Thyroid gland (tissue), 4 donors: ENCODE measurements around the gene HDAC5.

Experiments used
- POLR2A ChIP-seq, 2 donors: fragments of 450-650 bp; IDR thresholded peaks; one replicate each; pipeline ENCODE4 v1.6.1; 2017; ENCODE audit warnings: antibody characterized with exemption in 2 of 2, mild to moderate bottlenecking in 2 of 2, moderate library complexity in 1 of 2
- TF ChIP-seq, protein P1 (sequence below), 6 experiments: fragments of 200-600 bp in 3 of 6; fragments of 450-650 bp in 3 of 6; sonication (generic) in 3 of 6; IDR thresholded peaks; one replicate each; pipeline ENCODE4 v1.5.1; 2016 to 2019; ENCODE audit warnings: antibody characterized with exemption in 6 of 6, mild to moderate bottlenecking in 2 of 6, inconsistent platforms in 1 of 6, moderate library complexity in 1 of 6

DNA sequence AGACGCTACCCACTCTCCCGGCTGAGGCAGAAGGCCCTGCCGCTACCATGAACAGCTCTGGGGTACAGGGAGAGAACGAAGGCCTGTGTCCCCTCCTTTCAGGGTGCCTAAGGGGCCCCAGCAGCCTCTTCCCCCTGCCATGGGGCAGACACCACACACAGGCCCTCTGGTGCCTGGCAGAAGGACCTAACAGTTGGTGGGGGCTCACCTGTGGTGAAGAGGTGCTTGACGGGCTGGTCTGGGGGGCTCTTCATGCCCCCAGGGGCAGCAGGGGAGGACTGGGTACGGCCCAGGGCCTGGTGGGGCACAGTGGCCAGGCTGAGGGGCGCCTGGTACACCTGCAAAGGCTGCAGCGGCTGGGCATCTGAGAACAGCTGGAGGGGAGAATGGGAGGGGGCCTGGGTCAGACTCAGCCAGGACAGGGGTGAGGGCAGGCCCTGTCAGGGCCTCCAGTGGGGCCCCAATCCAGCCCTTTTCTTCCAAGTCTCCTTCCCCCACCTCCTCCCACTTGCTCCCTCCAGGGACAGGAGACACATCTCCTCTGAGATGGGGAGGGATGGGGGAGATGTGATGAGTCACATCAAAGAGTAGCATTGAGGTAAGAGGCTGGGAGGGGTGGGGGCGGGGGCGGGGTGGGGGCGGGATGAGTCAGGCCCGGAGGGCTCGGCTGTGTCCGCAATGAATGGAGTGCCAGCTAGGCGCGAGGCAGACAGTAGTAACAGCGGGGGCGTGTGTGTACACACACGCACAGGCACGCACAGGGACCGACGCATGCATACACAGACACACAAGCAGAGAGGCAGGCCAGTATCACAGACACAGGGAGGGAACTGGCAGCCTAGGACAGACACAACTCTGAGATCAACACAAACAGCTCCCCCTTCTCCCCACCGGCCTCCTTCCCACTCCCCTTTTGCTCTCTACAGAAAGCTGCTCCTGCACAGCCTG, 36.8 kb downstream of the HDAC5 start:
- TF ChIP-seq POLR2A (IDR thresholded peaks at IDR 0.05): no peak
- TF ChIP-seq, protein P1, sequence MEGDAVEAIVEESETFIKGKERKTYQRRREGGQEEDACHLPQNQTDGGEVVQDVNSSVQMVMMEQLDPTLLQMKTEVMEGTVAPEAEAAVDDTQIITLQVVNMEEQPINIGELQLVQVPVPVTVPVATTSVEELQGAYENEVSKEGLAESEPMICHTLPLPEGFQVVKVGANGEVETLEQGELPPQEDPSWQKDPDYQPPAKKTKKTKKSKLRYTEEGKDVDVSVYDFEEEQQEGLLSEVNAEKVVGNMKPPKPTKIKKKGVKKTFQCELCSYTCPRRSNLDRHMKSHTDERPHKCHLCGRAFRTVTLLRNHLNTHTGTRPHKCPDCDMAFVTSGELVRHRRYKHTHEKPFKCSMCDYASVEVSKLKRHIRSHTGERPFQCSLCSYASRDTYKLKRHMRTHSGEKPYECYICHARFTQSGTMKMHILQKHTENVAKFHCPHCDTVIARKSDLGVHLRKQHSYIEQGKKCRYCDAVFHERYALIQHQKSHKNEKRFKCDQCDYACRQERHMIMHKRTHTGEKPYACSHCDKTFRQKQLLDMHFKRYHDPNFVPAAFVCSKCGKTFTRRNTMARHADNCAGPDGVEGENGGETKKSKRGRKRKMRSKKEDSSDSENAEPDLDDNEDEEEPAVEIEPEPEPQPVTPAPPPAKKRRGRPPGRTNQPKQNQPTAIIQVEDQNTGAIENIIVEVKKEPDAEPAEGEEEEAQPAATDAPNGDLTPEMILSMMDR (IDR thresholded peaks at IDR 0.05): no peak
